ENCODE results near the gene CAMKK2. TPM values are rescaled to one million over a fixed set of nuclear protein-coding genes. Genes with fewer than 3 reads are reported as not detected.

Gene CAMKK2
- total RNA-seq, 1 donor: 14.7 TPM

DNA sequence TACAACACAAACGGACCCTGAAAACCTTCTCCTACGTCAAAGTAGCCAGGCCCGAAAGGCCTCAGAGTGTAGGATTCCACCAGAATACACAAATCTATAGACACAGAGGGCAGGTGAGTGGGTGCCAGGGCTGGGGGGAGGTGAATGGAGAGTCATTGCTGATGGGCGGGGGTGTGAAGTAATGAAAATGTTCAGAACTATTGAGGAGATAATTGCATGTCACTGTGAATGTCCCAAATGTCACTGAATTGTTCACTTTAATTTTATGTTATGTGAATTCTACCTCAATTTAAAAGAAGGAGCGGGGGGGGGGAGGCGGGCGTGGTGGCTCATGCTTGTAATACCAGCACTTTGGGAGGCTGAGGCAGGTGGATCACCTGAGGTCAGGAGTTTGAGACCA is 50.6 kb downstream of the CAMKK2 start:
- DNase-seq (ENCODE audit: low read depth): no peak
- no peak overlapping the region for H3K4me3 ChIP-seq (ENCODE audit: low read depth, low read length)
- TF ChIP-seq, protein P1, sequence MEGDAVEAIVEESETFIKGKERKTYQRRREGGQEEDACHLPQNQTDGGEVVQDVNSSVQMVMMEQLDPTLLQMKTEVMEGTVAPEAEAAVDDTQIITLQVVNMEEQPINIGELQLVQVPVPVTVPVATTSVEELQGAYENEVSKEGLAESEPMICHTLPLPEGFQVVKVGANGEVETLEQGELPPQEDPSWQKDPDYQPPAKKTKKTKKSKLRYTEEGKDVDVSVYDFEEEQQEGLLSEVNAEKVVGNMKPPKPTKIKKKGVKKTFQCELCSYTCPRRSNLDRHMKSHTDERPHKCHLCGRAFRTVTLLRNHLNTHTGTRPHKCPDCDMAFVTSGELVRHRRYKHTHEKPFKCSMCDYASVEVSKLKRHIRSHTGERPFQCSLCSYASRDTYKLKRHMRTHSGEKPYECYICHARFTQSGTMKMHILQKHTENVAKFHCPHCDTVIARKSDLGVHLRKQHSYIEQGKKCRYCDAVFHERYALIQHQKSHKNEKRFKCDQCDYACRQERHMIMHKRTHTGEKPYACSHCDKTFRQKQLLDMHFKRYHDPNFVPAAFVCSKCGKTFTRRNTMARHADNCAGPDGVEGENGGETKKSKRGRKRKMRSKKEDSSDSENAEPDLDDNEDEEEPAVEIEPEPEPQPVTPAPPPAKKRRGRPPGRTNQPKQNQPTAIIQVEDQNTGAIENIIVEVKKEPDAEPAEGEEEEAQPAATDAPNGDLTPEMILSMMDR (IDR thresholded peaks at IDR 0.05; ENCODE audit: insufficient read depth, low read depth, low read length): no peak

DNA sequence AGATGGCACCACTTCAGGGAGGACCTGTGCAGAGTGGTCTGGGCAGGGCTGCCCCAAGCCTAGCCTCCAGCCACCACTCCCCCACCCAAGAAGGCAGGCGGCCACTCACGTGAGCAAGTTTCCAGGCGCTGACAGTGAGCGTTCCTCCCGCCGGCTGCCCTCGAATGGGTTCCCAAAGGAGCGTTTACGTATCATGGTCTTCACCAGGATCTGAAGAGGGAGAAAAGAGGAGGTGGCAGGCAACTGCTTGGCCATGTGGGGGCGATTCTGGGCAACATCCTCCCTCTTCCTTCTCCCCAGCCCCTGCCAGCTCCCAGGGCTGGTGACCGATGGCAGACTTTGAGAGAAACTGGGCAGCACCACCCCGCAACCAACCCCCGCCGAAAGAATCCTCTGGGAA is 51.5 kb downstream of the CAMKK2 start:
- TF ChIP-seq, protein P1 (IDR thresholded peaks at IDR 0.05; ENCODE audit: insufficient read depth, low read depth, low read length): no peak
- H3K4me3 ChIP-seq (ENCODE audit: low read depth, low read length): no peak overlapping the region

DNA sequence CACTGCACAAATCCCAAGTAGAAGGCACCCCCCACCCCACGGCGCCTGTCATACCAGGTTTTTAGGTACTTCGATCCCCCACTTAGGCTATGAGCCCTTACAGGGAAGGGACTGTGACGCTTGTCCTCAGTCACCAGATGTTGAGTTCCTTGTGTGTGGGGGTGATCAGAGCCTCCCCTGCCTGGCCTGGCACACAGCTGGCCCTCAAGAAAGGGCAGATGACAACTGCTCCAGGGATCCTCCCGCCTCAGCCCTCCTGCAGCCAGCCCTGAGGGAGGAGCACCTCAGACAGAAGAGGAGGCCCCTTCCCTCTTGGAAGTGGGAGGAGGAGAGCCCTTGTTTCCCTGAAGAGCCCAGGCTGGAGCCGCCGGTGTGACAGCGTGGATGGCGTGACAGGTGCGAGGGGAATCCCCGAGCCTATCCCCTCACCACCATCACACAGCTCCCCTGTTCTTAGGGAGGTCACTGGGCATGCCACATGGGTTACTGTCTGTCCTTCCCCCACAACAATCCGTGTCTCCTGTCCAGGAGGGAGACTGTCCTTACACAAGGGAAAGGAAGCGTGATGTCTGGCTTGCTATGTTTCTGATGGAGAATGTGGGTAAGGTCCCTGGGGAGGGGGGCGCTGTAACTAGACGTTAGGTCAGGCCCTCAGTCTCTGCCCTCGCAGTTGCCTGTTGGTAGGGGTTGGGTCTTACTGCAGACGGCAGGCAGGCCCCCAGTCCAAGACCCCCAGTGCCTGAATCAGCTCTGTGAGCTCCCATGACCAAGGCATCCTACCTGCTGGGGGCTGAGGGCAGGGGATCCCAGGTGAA is 55.1 kb downstream of the CAMKK2 start:
- DNase-seq (ENCODE audit: low read depth): peak; percentile 33
- no peak overlapping the region for H3K4me3 ChIP-seq (ENCODE audit: low read depth, low read length)
- TF ChIP-seq, protein P1 (IDR thresholded peaks at IDR 0.05; ENCODE audit: insufficient read depth, low read depth, low read length): no peak

More for the DNA sequence above, 51.5 kb downstream of the CAMKK2 start:
- DNase-seq (ENCODE audit: low read depth): no peak

DNA sequence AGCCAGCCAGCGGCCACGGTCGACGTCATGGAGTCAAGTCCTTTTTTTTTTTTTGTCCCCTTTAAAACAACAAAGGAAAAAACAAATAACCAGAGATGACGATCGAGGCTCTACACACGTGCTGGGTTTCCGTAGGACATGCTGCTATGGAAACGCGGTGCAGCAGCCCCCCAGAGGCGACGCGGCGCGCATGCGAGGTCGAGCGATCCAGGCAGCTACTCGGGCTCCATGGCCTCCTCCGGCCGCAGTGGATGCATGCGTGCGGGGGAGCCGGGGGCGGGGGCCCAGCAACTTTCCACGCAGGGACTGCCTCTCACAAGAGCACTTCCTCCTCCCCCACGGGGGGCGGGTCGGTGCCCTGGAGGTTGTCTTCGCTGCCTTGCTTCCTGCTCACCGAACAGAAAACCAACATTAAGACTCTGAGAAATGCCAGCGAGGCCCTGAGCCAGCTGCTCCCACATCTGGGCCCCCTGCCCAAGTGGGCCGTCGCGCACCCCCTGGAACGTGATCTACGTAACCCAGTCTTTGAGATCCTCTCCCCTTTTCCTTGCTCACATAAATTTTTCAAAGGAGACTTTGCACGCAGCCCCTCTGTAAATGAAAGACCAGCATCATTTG is 55.9 kb downstream of the CAMKK2 start:
- H3K4me3 ChIP-seq (ENCODE audit: low read depth, low read length): peak overlapping the region; percentile 9
- TF ChIP-seq, protein P1 (IDR thresholded peaks at IDR 0.05; ENCODE audit: insufficient read depth, low read depth, low read length): no peak
- DNase-seq (ENCODE audit: low read depth): peak; percentile 75

DNA sequence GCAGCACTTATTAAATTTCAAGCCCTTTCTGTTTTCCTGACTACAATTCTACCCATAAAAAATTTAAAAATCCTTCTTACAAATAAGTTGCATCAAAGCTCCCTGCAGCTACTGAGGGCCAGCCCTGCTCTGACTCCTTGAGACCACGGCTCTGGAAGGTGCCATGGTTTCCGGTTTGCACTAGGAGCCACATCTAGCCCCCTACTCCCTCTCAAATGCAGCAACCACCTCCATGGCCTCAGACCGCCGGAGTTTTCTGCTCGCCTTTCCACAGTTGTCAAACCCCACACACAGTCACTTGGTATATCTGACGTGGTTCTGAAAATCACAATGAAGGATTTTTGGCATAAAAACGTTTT is 56.5 kb downstream of the CAMKK2 start:
- H3K4me3 ChIP-seq (ENCODE audit: low read depth, low read length): no peak overlapping the region
- DNase-seq (ENCODE audit: low read depth): no peak
- TF ChIP-seq, protein P1 (IDR thresholded peaks at IDR 0.05; ENCODE audit: insufficient read depth, low read depth, low read length): no peak

DNA sequence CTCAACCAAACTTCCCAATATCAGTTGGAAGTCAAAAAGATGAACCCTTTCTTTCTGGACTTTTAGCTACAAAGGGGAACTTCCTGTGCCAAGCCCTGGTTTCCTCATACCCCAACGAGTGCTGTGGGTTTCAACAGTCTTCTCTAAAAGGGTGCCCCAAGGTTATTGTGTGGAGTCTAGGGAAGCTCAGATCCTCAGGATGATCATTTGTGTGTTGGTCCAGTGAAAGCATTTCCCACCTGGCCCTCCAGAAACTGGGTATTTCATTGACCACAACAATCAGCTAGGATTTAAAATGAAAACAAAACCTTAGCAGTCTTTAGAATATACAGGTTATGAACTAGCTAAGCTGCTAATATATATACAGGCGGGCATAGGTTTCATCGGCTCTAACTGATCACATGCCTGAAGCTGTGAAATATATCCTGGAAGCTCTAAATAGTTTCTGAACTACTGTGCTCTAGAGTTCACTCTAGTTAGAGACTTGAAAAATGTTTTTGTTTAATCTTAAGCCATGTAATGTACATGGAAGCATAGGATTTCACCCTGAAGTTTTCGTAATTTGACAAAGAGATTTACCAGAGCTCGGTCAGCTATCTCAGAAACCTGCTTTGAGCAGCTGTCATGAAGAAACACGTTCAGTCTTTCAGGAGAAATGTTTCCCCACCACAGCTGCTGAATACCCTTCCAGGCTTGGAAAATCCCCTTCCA is 57.0 kb downstream of the CAMKK2 start:
- TF ChIP-seq, protein P1 (IDR thresholded peaks at IDR 0.05; ENCODE audit: insufficient read depth, low read depth, low read length): no peak
- DNase-seq (ENCODE audit: low read depth): peak; percentile 56
- H3K4me3 ChIP-seq (ENCODE audit: low read depth, low read length): no peak overlapping the region

All from fibroblast of villous mesenchyme (primary cell).